AG04450 (cell line): ENCODE results near the gene PADI6. TPM values are rescaled to one million over a fixed set of nuclear protein-coding genes. Genes with fewer than 3 reads are reported as not detected.

Experiments used
- CTCF ChIA-PET: fragments of 300-600, 350-600 bp; formaldehyde crosslinking; extraction: SDS; loops from one replicate; lab custom pipeline; 2022; ENCODE audit warnings: antibody characterized with exemption, inconsistent platforms; lab: Charles Lee
- POLR2A ChIA-PET: fragments of 350-600 bp; formaldehyde crosslinking; extraction: SDS; loops from one replicate; lab custom pipeline; 2021; ENCODE audit warnings: antibody characterized with exemption, inconsistent platforms; lab: Yijun Ruan, JAX
- DNase-seq: peaks from one replicate; pipeline ENCODE4 v3.0.0-alpha.2; 2011; ENCODE audit warnings: low read depth, low spot score
- H3K27ac ChIP-seq: one replicate; pipeline ENCODE4 v1.5.1; 2012; ENCODE audit warnings: low read depth, low read length, control low read depth
- H3K27me3 ChIP-seq: one replicate; pipeline ENCODE4 v1.6.0; 2012; ENCODE audit warnings: low read length; ENCODE audit not compliant: control insufficient read depth, insufficient read depth
- H3K4me3 ChIP-seq: 2 replicates; pipeline ENCODE4 v1.5.1; 2011; ENCODE audit warnings: mild to moderate bottlenecking, low read depth, low read length, control low read depth
- H3K9me3 ChIP-seq: 2 replicates; pipeline ENCODE4 v1.5.1; 2012; ENCODE audit warnings: low read length; ENCODE audit not compliant: control insufficient read depth, insufficient read depth
- polyA plus RNA-seq: library from polyadenylated mRNA; depleted of rRNA; stranded (reverse); fragments of >200 nt; gene quantifications from 2 replicates; pipeline ENCODE4 v1.2.3, GENCODE V29; 2011
- TF ChIP-seq, protein P1 (sequence below): IDR thresholded peaks from 2 replicates; pipeline ENCODE4 v1.5.1; 2011; ENCODE audit warnings: low read depth, low read length, control low read depth, inconsistent platforms

Gene PADI6
- polyA plus RNA-seq, 1 experiment: not detected

DNA sequence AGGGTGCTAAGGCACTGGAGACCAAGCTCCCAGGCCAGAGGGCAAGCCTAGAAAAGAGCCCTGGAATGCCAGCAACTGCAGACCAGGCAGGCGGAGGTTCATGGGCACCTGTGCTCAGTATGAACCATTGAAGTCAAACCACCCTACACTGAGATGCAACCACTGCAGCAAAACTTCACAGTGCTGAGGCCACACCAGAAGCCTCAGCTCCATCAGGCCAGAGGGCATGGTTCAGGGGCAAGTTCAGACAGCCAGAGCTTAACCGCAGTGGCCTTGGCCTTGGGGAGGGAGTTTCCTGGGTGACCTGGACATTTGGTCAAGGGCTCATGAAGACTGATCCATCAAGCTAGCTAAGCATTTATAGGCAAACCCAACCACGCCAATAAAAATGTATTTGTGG, 60.4 kb downstream of the PADI6 start:
- no peaks in the 10 kb centered on the region; the same call in 1 of the 2 replicates for H3K9me3 ChIP-seq
- no peak overlapping the region for H3K4me3 ChIP-seq
- no peak for DNase-seq
- ChIA-PET POLR2A (no interaction called here), CTCF (interaction anchor here (0.5 to 1.7 kb wide), 3 partner anchors 14 to 55 kb away, joined by 3 to 5 read pairs (median 4); no protein-coding TSS in a partner anchor)
- TF ChIP-seq, protein P1, sequence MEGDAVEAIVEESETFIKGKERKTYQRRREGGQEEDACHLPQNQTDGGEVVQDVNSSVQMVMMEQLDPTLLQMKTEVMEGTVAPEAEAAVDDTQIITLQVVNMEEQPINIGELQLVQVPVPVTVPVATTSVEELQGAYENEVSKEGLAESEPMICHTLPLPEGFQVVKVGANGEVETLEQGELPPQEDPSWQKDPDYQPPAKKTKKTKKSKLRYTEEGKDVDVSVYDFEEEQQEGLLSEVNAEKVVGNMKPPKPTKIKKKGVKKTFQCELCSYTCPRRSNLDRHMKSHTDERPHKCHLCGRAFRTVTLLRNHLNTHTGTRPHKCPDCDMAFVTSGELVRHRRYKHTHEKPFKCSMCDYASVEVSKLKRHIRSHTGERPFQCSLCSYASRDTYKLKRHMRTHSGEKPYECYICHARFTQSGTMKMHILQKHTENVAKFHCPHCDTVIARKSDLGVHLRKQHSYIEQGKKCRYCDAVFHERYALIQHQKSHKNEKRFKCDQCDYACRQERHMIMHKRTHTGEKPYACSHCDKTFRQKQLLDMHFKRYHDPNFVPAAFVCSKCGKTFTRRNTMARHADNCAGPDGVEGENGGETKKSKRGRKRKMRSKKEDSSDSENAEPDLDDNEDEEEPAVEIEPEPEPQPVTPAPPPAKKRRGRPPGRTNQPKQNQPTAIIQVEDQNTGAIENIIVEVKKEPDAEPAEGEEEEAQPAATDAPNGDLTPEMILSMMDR: no peak
- H3K27ac ChIP-seq: no peak overlapping the region
- H3K27me3 ChIP-seq: no peaks in the 10 kb centered on the region

DNA sequence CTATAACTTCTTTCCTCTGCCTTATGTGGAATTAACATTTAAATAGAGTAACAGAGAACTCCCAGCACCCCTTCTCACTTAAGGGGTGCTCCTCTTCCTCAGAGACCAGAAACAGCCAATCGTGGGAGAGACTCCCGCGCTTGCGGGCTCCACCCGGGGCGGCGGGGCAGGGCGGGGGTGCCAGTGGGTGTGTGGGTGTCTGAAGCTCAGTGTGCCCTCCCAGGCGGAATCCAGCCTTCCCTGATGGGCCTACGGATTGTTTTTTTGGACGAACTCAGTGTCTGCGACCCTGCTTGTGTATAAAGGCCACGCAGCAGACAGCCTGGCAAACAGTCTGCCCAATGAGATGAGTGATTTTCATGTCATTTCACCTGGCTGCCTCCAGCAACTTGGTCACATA, 61.3 kb downstream of the PADI6 start:
- POLR2A ChIA-PET: no interaction called here
- H3K9me3 ChIP-seq: no peaks in the 10 kb centered on the region; the same call in 1 of the 2 replicates

DNA sequence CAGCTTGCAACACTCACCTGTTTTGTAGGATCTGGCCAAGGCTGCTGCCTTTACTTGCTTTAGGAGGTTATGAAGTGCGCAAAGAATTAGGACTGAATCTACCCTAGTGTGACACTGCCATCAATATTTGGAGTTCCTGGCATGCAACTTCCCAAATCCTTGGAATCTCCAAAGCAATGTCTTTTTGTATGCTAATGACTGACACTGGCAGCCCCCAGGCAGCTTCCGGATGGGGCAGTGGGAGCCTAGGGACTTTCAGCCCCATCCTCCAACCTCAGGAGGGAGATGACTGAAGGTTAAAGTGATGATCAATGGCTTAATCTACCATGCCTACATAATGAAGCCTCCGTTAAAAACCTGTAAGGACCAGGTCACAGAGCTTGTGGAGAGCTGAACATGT, 62.0 kb downstream of the PADI6 start:
- no peak overlapping the region for H3K4me3 ChIP-seq
- no peak for DNase-seq
- no peak overlapping the region for H3K27ac ChIP-seq
- no peaks in the 10 kb centered on the region for H3K27me3 ChIP-seq
- TF ChIP-seq, protein P1: no peak
- CTCF ChIA-PET: interaction anchor here (1.6 to 1.7 kb wide), 2 partner anchors 15 to 61 kb away, joined by 3 to 4 read pairs; no protein-coding TSS in a partner anchor
- POLR2A ChIA-PET: no interaction called here
- peaks cover 2% of the 10 kb centered on the region; the same call in 1 of the 2 replicates for H3K9me3 ChIP-seq

More for the DNA sequence above, 61.3 kb downstream of the PADI6 start:
- DNase-seq: no peak
- TF ChIP-seq, protein P1: no peak
- H3K4me3 ChIP-seq: no peak overlapping the region
- CTCF ChIA-PET: interaction anchor here (1.6 to 1.7 kb wide), 2 partner anchors 14 to 62 kb away, joined by 3 to 4 read pairs; no protein-coding TSS in a partner anchor
- H3K27ac ChIP-seq: no peak overlapping the region
- H3K27me3 ChIP-seq: no peaks in the 10 kb centered on the region

DNA sequence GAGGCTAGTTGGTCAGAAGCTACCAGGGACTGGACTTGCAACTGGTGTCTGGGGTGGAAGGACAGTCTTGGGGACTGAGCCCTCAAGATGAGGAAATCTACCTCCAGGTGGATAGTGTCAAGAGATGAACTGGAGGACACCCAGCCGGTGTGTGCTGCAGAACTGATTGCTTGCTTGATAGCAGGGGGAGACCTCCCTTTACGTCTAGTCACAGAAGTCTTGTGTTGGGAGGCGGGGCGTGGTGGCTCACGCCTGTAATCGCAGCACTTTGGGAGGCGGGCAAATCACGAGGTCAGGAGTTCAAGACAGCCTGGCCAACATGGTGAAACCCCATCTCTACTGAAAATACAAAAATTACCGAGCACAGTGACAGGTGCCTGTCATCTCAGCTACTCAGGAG, 62.6 kb downstream of the PADI6 start:
- CTCF ChIA-PET: interaction anchor here (1.6 kb wide), 1 partner anchor 60 kb away, joined by 3 read pairs; no protein-coding TSS in a partner anchor
- H3K9me3 ChIP-seq: peaks cover 4% of the 10 kb centered on the region; the same call in 1 of the 2 replicates
- no peak for DNase-seq
- no peak overlapping the region for H3K4me3 ChIP-seq
- POLR2A ChIA-PET: no interaction called here
- H3K27me3 ChIP-seq: no peaks in the 10 kb centered on the region
- TF ChIP-seq, protein P1: no peak
- H3K27ac ChIP-seq: no peak overlapping the region

DNA sequence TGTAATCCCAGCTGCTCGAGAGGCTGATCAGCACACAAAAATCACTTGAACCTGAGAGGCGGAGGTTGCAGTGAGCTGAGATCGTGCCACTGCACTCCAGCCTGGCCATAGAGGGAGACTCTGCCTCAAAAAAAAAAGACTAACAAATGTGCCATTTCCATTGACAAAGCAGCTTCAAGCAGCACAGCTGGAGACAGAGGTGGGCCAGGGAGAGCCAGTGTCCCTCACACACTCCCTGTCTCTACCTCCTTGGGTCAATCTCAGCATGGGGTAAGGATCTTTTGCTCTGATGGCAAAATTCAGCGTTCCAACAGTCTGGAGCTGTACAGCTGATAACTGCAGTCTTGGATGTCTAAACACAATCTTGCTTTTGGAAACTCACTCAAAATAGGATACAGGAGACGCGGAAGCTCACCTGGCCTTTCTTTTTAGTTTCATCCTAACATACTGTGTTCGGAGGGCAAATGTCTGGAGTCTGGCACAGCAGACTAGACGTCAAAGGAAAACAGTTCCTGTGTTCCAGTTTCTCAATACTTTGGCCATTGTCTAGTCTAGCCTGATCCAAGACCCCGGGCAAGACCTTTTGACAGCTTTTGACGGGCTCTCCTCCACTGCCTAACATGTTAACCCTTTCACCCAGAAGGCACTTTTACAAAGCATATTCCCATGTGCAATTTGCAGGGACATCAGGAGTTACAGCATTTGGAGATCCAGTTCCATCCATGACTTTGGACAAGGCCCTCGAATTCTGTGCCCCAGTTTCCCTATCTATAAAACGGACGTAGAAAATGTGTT, 64.6 kb downstream of the PADI6 start:
- DNase-seq: no peak
- Histone ChIP-seq H3K27me3 (no peaks in the 10 kb centered on the region), H3K4me3 (peak overlapping the region; percentile 77), H3K27ac (no peak overlapping the region), H3K9me3 (peaks cover 4% of the 10 kb centered on the region; the same call in 1 of the 2 replicates)
- CTCF ChIA-PET: interaction anchor here (1.5 kb wide), 1 partner anchor 18 kb away, joined by 9 read pairs; no protein-coding TSS in a partner anchor
- POLR2A ChIA-PET: no interaction called here
- TF ChIP-seq, protein P1: no peak
